IMR-90 (cell line): ENCODE results near the gene MGAT4C. TPM values are rescaled to one million over a fixed set of nuclear protein-coding genes. Genes with fewer than 3 reads are reported as not detected.

Experiments
- ATAC-seq: fragments of 200-7000 bp; cut with Tn5 transposase; 2 replicates; pipeline ENCODE4 v1.9.1; 2020; ENCODE audit warnings: low read depth, mild to moderate bottlenecking, moderate library complexity
- BruUV-seq: library from RNA; stranded (reverse); fragments of 400-500 nt; replicated peaks from 2 replicates; lab custom pipeline; 2021; lab: Mats Ljungman, UMichigan
- CTCF ChIA-PET: fragments of 300-600 bp; formaldehyde crosslinking; extraction: SDS; loops from one replicate; lab custom pipeline; 2021; ENCODE audit warnings: antibody characterized with exemption; lab: Yijun Ruan, JAX
- POLR2A ChIA-PET: fragments of 300-600 bp; sonication (Branson Sonifier 250); formaldehyde crosslinking; loops from one replicate; lab custom pipeline; 2022; ENCODE audit warnings: antibody characterized with exemption; ENCODE audit not compliant: unreplicated experiment; lab: Charles Lee
- DNase-seq: peaks from one replicate; pipeline ENCODE4 v3.0.0; 2013
- H2AFZ ChIP-seq: replicated peaks from 2 replicates; pipeline ENCODE3; 2013; ENCODE audit warnings: low read length, mild to moderate bottlenecking; ENCODE audit not compliant: poor library complexity
- H2AK5ac ChIP-seq: 2 replicates; pipeline ENCODE4 v1.6.1; 2013; ENCODE audit warnings: low read depth, low read length, inconsistent platforms
- H2AK9ac ChIP-seq: replicated peaks from 2 replicates; pipeline ENCODE3; 2013; ENCODE audit warnings: mild to moderate bottlenecking, low read depth, low read length, moderate library complexity; ENCODE audit not compliant: poor library complexity
- H2BK120ac ChIP-seq: 2 replicates; pipeline ENCODE4 v1.6.1; 2013; ENCODE audit warnings: low read depth, low read length, inconsistent platforms
- H2BK15ac ChIP-seq: 3 replicates; pipeline ENCODE4 v1.6.1; 2013; ENCODE audit warnings: low read depth, low read length, inconsistent platforms
- H2BK20ac ChIP-seq: 2 replicates; pipeline ENCODE4 v1.6.1; 2013; ENCODE audit warnings: low read depth, mild to moderate bottlenecking, inconsistent platforms, low read length, moderate library complexity
- H2BK5ac ChIP-seq: 2 replicates; pipeline ENCODE4 v1.6.1; 2013; ENCODE audit warnings: mild to moderate bottlenecking, low read depth, low read length, inconsistent platforms; ENCODE audit not compliant: poor library complexity, severe bottlenecking
- H3K14ac ChIP-seq: replicated peaks from 2 replicates; pipeline ENCODE4 v1.6.1; 2013; ENCODE audit warnings: low read depth, low read length, inconsistent platforms
- H3K18ac ChIP-seq: 2 replicates; pipeline ENCODE4 v1.6.1; 2013; ENCODE audit warnings: low read depth, low read length, control low read depth
- H3K23ac ChIP-seq: 2 replicates; pipeline ENCODE4 v1.6.1; 2013; ENCODE audit warnings: low read depth, low read length, inconsistent platforms
- H3K27ac ChIP-seq: 2 replicates; pipeline ENCODE4 v1.5.1; 2013; ENCODE audit warnings: mild to moderate bottlenecking, control low read depth, low read length; ENCODE audit not compliant: insufficient read depth
- H3K27me3 ChIP-seq: 2 replicates; pipeline ENCODE4 v1.6.1; 2013; ENCODE audit warnings: low read length; ENCODE audit not compliant: control insufficient read depth, insufficient read depth
- H3K36me3 ChIP-seq: 2 replicates; pipeline ENCODE4 v1.6.1; 2013; ENCODE audit warnings: low read length, mixed read lengths; ENCODE audit not compliant: control insufficient read depth, insufficient read depth
- H3K4ac ChIP-seq: 2 replicates; pipeline ENCODE4 v1.6.1; 2013; ENCODE audit warnings: low read depth, low read length, inconsistent platforms
- H3K4me1 ChIP-seq: 2 replicates; pipeline ENCODE4 v1.6.1; 2013; ENCODE audit warnings: low read length, mixed read lengths; ENCODE audit not compliant: control insufficient read depth, insufficient read depth
- H3K4me2 ChIP-seq: 2 replicates; pipeline ENCODE4 v1.6.1; 2013; ENCODE audit warnings: low read depth, mild to moderate bottlenecking, control low read depth, low read length, moderate library complexity
- H3K4me3 ChIP-seq: 2 replicates; pipeline ENCODE4 v1.5.1; 2013; ENCODE audit warnings: low read depth, mild to moderate bottlenecking, control low read depth, low read length, moderate library complexity; ENCODE audit not compliant: insufficient read depth
- H3K56ac ChIP-seq: 2 replicates; pipeline ENCODE4 v1.6.1; 2013; ENCODE audit warnings: low read length, inconsistent platforms; ENCODE audit not compliant: insufficient read depth; ENCODE audit errors: extremely low read depth
- H3K79me1 ChIP-seq, 2 experiments: 2 replicates each; pipeline ENCODE4 v1.6.1; 2013; ENCODE audit warnings: low read length in 2 of 2, inconsistent platforms in 1 of 2, low read depth in 1 of 2
- H3K9ac ChIP-seq: 2 replicates; pipeline ENCODE4 v1.6.1; 2013; ENCODE audit warnings: low read depth, low read length, control low read depth
- H3K9me1 ChIP-seq: 2 replicates; pipeline ENCODE4 v1.6.1; 2013; ENCODE audit warnings: low read length, inconsistent platforms; ENCODE audit not compliant: insufficient read depth
- H3K9me3 ChIP-seq: 2 replicates; pipeline ENCODE4 v1.6.1; 2013; ENCODE audit warnings: low read length; ENCODE audit not compliant: control insufficient read depth, insufficient read depth
- H4K20me1 ChIP-seq: 2 replicates; pipeline ENCODE4 v1.6.1; 2013; ENCODE audit warnings: low read length, inconsistent platforms; ENCODE audit not compliant: insufficient read depth
- H4K5ac ChIP-seq: 2 replicates; pipeline ENCODE4 v1.6.1; 2013; ENCODE audit warnings: mild to moderate bottlenecking, low read depth, low read length, control low read depth
- H4K8ac ChIP-seq, 2 experiments: 2 replicates each; pipeline ENCODE4 v1.6.1; 2013; ENCODE audit warnings: low read depth in 2 of 2, low read length in 2 of 2, control low read depth in 1 of 2, inconsistent platforms in 1 of 2
- H4K91ac ChIP-seq: 2 replicates; pipeline ENCODE4 v1.6.1; 2013; ENCODE audit warnings: low read depth, low read length, inconsistent platforms; ENCODE audit not compliant: insufficient read depth
- CEBPB ChIP-seq: IDR thresholded peaks from 2 replicates; pipeline ENCODE4 v1.6.1; 2012; ENCODE audit warnings: low read depth, low read length, improper control_type of control experiment
- CHD1 ChIP-seq: IDR thresholded peaks from 2 replicates; pipeline ENCODE4 v1.6.1; 2012; ENCODE audit warnings: low read depth, low read length, improper control_type of control experiment
- RCOR1 ChIP-seq: IDR thresholded peaks from 2 replicates; pipeline ENCODE4 v1.6.1; 2012; ENCODE audit warnings: mild to moderate bottlenecking, low read length, improper control_type of control experiment; ENCODE audit not compliant: insufficient replicate concordance
- SMC3 ChIP-seq: fragments of 150-350 bp; IDR thresholded peaks from 2 replicates; pipeline ENCODE4 v1.6.1; 2016; ENCODE audit warnings: low read depth, mild to moderate bottlenecking, antibody characterized with exemption, low read length, moderate library complexity
- WGBS, 2 experiments: methylation state at CpG; one replicate each; pipeline versions ENCODE4 v1.1.5 to v1.1.7; 2013; ENCODE audit warnings: missing lambda C conversion rate in 2 of 2; ENCODE audit not compliant: insufficient read length in 1 of 2; ENCODE audit errors: extremely low coverage in 2 of 2; 5-methylcytosine and 5-hydroxymethylcytosine counted together
- dilution Hi-C: fragments of 300-500 bp; cut with HindIII; formaldehyde crosslinking; loops from one replicate; pipeline ENCODE4 v1.14.3; 2018; ENCODE audit warnings: low sequenced_read_pairs; ENCODE audit not compliant: unreplicated experiment
- in situ Hi-C: fragments of 300-500 bp; cut with MboI; formaldehyde crosslinking; loops from 3 replicates; pipeline ENCODE4 v1.14.3; 2019; ENCODE audit warnings: low sequenced_read_pairs, inconsistent platforms, mixed read lengths
- intact Hi-C: fragments of 100-400 bp; cut with micrococcal nuclease; formaldehyde crosslinking; loops from 2 replicates; pipeline ENCODE4 v1.10.0; 2022
- polyA plus RNA-seq, 3 experiments: library from polyadenylated mRNA; depleted of rRNA; stranded (reverse); fragments of >200 nt; gene quantifications; 2 replicates each; pipeline ENCODE4 v1.2.3, GENCODE V29; 2012; ENCODE audit warnings: low replicate concordance in 1 of 3
- total RNA-seq: library from RNA; depleted of rRNA; stranded (reverse); fragments of >200 nt; gene quantifications from 2 replicates; pipeline ENCODE4 v1.2.3, GENCODE V29; 2012
- TF ChIP-seq, protein P1 (sequence below): conservative IDR thresholded peaks from 2 replicates; pipeline ENCODE4 v1.5.1; 2012; ENCODE audit warnings: mild to moderate bottlenecking, low read depth, low read length, improper control_type of control experiment

MGAT4C gene
- total and polyA plus RNA-seq, 2 of the 4 experiments (the other 2 are of a cell fraction) = not detected

DNA sequence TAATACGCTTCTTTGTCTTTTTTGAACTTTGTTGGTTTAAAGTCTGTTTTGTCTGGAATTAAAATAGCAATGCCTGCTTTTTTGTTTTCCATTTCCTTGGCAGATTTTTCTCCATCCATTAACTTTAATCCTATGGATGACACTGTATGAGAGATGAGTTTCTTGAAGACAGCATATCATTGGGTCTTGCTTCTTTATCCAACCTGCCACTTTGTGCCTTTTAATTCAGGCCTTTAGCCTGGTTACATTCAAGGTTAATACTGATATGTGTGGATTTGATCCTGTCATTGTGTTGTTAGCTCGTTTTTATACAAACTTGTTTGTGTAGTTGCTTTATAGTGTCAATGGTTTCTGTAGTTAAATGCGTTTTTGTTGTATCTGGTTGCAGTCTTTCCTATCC, 214.1 kb downstream of the MGAT4C start:
- ChIA-PET CTCF (no interaction called here), POLR2A (no interaction called here)
- Histone ChIP-seq H3K4ac (no peak overlapping the region), H3K27me3 (no peaks in the 10 kb centered on the region), H3K4me2 (no peak overlapping the region), H3K23ac (no peak overlapping the region), H3K4me1 (no peaks in the 10 kb centered on the region), H2BK20ac (no peak overlapping the region), H2BK120ac (no peak overlapping the region), H2AK5ac (no peak overlapping the region), H3K9me1 (no peaks in the 10 kb centered on the region), H3K9me3 (peaks cover 10% of the 10 kb centered on the region), H3K79me1 (no peaks in the 10 kb centered on the region), H2AK9ac (no peak overlapping the region), H2BK15ac (no peak overlapping the region), H4K20me1 (no peaks in the 10 kb centered on the region), H3K36me3 (no peaks in the 10 kb centered on the region), H3K14ac (no peak overlapping the region), H3K56ac (no peak overlapping the region), H4K91ac (no peak overlapping the region), H2AFZ (no peak overlapping the region), H3K18ac (no peak overlapping the region), H2BK5ac (no peak overlapping the region), H3K27ac (no peak overlapping the region), H3K4me3 (no peak overlapping the region), H4K8ac (no peak overlapping the region), H3K9ac (no peak overlapping the region), H4K5ac (no peak overlapping the region)
- ATAC-seq (no peak), DNase-seq (no peak)
- in situ Hi-C loops = no loop called here
- intact Hi-C loops = no loop called here
- BruUV-seq = no TSS peak
- dilution Hi-C loops = no loop called here
- no CpG with 5 or more reads among the region's 3 CpGs for WGBS, 2 experiments
- TF ChIP-seq SMC3 = no peak
- no peak for TF ChIP-seq CHD1
- no peak for TF ChIP-seq CEBPB
- TF ChIP-seq, protein P1, sequence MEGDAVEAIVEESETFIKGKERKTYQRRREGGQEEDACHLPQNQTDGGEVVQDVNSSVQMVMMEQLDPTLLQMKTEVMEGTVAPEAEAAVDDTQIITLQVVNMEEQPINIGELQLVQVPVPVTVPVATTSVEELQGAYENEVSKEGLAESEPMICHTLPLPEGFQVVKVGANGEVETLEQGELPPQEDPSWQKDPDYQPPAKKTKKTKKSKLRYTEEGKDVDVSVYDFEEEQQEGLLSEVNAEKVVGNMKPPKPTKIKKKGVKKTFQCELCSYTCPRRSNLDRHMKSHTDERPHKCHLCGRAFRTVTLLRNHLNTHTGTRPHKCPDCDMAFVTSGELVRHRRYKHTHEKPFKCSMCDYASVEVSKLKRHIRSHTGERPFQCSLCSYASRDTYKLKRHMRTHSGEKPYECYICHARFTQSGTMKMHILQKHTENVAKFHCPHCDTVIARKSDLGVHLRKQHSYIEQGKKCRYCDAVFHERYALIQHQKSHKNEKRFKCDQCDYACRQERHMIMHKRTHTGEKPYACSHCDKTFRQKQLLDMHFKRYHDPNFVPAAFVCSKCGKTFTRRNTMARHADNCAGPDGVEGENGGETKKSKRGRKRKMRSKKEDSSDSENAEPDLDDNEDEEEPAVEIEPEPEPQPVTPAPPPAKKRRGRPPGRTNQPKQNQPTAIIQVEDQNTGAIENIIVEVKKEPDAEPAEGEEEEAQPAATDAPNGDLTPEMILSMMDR = no peak
- no peak for TF ChIP-seq RCOR1
